ENCODE results near the gene UNC5CL.

The UNC5CL gene

GRCh38 chr6:40992746-40993145 is 46.3 kb downstream of the UNC5CL start:
- no peak overlapping the region for H3K14ac ChIP-seq (ENCODE audit: low read length)
- H3K18ac ChIP-seq (ENCODE audit: low read length): no peak overlapping the region
- H3K36me3 ChIP-seq (ENCODE audit: control insufficient read depth in 1 of 2, insufficient read depth in 2 of 2, low read length in 2 of 2): no peaks in the 10 kb centered on the region
- H3K27ac ChIP-seq (ENCODE audit: low read depth, low read length): no peak overlapping the region
- H3K9ac ChIP-seq (ENCODE audit: low read length): no peak overlapping the region
- no CpG with 5 or more reads among the region's 3 CpGs for WGBS (ENCODE audit: extremely low coverage, insufficient coverage, insufficient read length)
- H3K79me1 ChIP-seq (ENCODE audit: low read length): peaks cover 4% of the 10 kb centered on the region
- no peak overlapping the region for H3K4me2 ChIP-seq (ENCODE audit: low read length)
- peaks cover 15 to 16% of the 10 kb centered on the region in 2 experiments for H3K4me1 ChIP-seq (ENCODE audit: control insufficient read depth in 1 of 2, insufficient read depth in 2 of 2, low read length in 2 of 2)
- no peak overlapping the region for H2AFZ ChIP-seq (ENCODE audit: insufficient read depth, low read length, poor library complexity)
- no peaks in the 10 kb centered on the region for H3K79me2 ChIP-seq (ENCODE audit: control insufficient read depth, insufficient read depth, low read length, poor library complexity)
- H3K9me3 ChIP-seq (ENCODE audit: insufficient read depth, low read depth, low read length): no peaks in the 10 kb centered on the region
- H3K4ac ChIP-seq (ENCODE audit: low read depth, low read length): no peak overlapping the region
- no peaks in the 10 kb centered on the region for H3K27me3 ChIP-seq (ENCODE audit: insufficient read depth, low read length)
- H2BK5ac ChIP-seq (ENCODE audit: low read depth, low read length, poor library complexity): no peak overlapping the region
- H4K12ac ChIP-seq (ENCODE audit: low read depth, low read length): no peak overlapping the region
- H2AK5ac ChIP-seq (ENCODE audit: low read length): no peak overlapping the region
- H2BK12ac ChIP-seq (ENCODE audit: low read length): no peak overlapping the region
- no peak overlapping the region for H4K91ac ChIP-seq (ENCODE audit: low read depth, low read length)
- no peak for DNase-seq
- H2BK120ac ChIP-seq (ENCODE audit: insufficient read depth, low read length, poor library complexity): no peak overlapping the region
- no peak overlapping the region for H4K8ac ChIP-seq (ENCODE audit: low read depth, low read length)
- H3K4me3 ChIP-seq (ENCODE audit: low read depth, low read length): no peak overlapping the region
- H3K23ac ChIP-seq (ENCODE audit: low read length): no peak overlapping the region

- Histone ChIP-seq H2AFZ (ENCODE audit: insufficient read depth, low read length, poor library complexity) (no peak overlapping the region), H3K4me2 (ENCODE audit: low read length) (no peak overlapping the region), H2BK5ac (ENCODE audit: low read depth, low read length, poor library complexity) (no peak overlapping the region), H3K4ac (ENCODE audit: low read depth, low read length) (no peak overlapping the region), H3K9me3 (ENCODE audit: insufficient read depth, low read depth, low read length) (no peaks in the 10 kb centered on the region), H3K23ac (ENCODE audit: low read length) (no peak overlapping the region), H3K79me1 (ENCODE audit: low read length) (no peaks in the 10 kb centered on the region), H3K9ac (ENCODE audit: low read length) (no peak overlapping the region), H3K27me3 (ENCODE audit: insufficient read depth, low read length) (no peaks in the 10 kb centered on the region), H3K79me2 (ENCODE audit: control insufficient read depth, insufficient read depth, low read length, poor library complexity) (no peaks in the 10 kb centered on the region), H4K8ac (ENCODE audit: low read depth, low read length) (no peak overlapping the region), H2BK120ac (ENCODE audit: insufficient read depth, low read length, poor library complexity) (no peak overlapping the region), H3K4me3 (ENCODE audit: low read depth, low read length) (no peak overlapping the region), H3K4me1 (ENCODE audit: control insufficient read depth in 1 of 2, insufficient read depth in 2 of 2, low read length in 2 of 2) (peaks cover 0 to 6% of the 10 kb centered on the region in 2 experiments), H4K91ac (ENCODE audit: low read depth, low read length) (no peak overlapping the region), H3K18ac (ENCODE audit: low read length) (no peak overlapping the region), H2BK12ac (ENCODE audit: low read length) (no peak overlapping the region), H3K14ac (ENCODE audit: low read length) (no peak overlapping the region), H3K36me3 (ENCODE audit: control insufficient read depth in 1 of 2, insufficient read depth in 2 of 2, low read length in 2 of 2) (no peaks in the 10 kb centered on the region), H2AK5ac (ENCODE audit: low read length) (no peak overlapping the region), H3K27ac (ENCODE audit: low read depth, low read length) (no peak overlapping the region), H4K12ac (ENCODE audit: low read depth, low read length) (no peak overlapping the region)
- DNase-seq: no peak
- WGBS (ENCODE audit: extremely low coverage, insufficient coverage, insufficient read length): no CpG with 5 or more reads among the region's 4 CpGs
These were observed 48.7 kb downstream of the UNC5CL start for GRCh38 chr6:40990301-40990700.

GRCh38 chr6:40989204-40990169 is 49.5 kb downstream of the UNC5CL start:
- H3K4me3 ChIP-seq (ENCODE audit: low read depth, low read length): no peak overlapping the region
- H2BK120ac ChIP-seq (ENCODE audit: insufficient read depth, low read length, poor library complexity): no peak overlapping the region
- no peak overlapping the region for H3K4me2 ChIP-seq (ENCODE audit: low read length)
- no peaks in the 10 kb centered on the region for H3K9me3 ChIP-seq (ENCODE audit: insufficient read depth, low read depth, low read length)
- H4K8ac ChIP-seq (ENCODE audit: low read depth, low read length): no peak overlapping the region
- H3K36me3 ChIP-seq (ENCODE audit: control insufficient read depth in 1 of 2, insufficient read depth in 2 of 2, low read length in 2 of 2): no peaks in the 10 kb centered on the region
- H4K91ac ChIP-seq (ENCODE audit: low read depth, low read length): no peak overlapping the region
- WGBS (ENCODE audit: extremely low coverage, insufficient coverage, insufficient read length): no CpG with 5 or more reads among the region's 15 CpGs
- H2BK12ac ChIP-seq (ENCODE audit: low read length): no peak overlapping the region
- H2AK5ac ChIP-seq (ENCODE audit: low read length): no peak overlapping the region
- H3K4ac ChIP-seq (ENCODE audit: low read depth, low read length): no peak overlapping the region
- no peak overlapping the region for H2AFZ ChIP-seq (ENCODE audit: insufficient read depth, low read length, poor library complexity)
- no peak overlapping the region for H3K23ac ChIP-seq (ENCODE audit: low read length)
- H3K14ac ChIP-seq (ENCODE audit: low read length): no peak overlapping the region
- H3K79me1 ChIP-seq (ENCODE audit: low read length): no peaks in the 10 kb centered on the region
- no peak overlapping the region for H3K18ac ChIP-seq (ENCODE audit: low read length)
- H3K4me1 ChIP-seq (ENCODE audit: control insufficient read depth in 1 of 2, insufficient read depth in 2 of 2, low read length in 2 of 2): peaks cover 0 to 6% of the 10 kb centered on the region in 2 experiments
- DNase-seq: no peak
- no peak overlapping the region for H3K9ac ChIP-seq (ENCODE audit: low read length)
- no peak overlapping the region for H3K27ac ChIP-seq (ENCODE audit: low read depth, low read length)
- H2BK5ac ChIP-seq (ENCODE audit: low read depth, low read length, poor library complexity): no peak overlapping the region
- no peak overlapping the region for H4K12ac ChIP-seq (ENCODE audit: low read depth, low read length)
- H3K27me3 ChIP-seq (ENCODE audit: insufficient read depth, low read length): no peaks in the 10 kb centered on the region
- H3K79me2 ChIP-seq (ENCODE audit: control insufficient read depth, insufficient read depth, low read length, poor library complexity): no peaks in the 10 kb centered on the region

GRCh38 chr6:40988634-40989033 is 50.4 kb downstream of the UNC5CL start:
- Histone ChIP-seq H2AFZ (ENCODE audit: insufficient read depth, low read length, poor library complexity) (no peak overlapping the region), H3K4me2 (ENCODE audit: low read length) (no peak overlapping the region), H3K27me3 (ENCODE audit: insufficient read depth, low read length) (no peaks in the 10 kb centered on the region), H3K9ac (ENCODE audit: low read length) (no peak overlapping the region), H4K91ac (ENCODE audit: low read depth, low read length) (no peak overlapping the region), H3K4ac (ENCODE audit: low read depth, low read length) (no peak overlapping the region), H2BK5ac (ENCODE audit: low read depth, low read length, poor library complexity) (no peak overlapping the region), H3K14ac (ENCODE audit: low read length) (no peak overlapping the region), H3K23ac (ENCODE audit: low read length) (no peak overlapping the region), H3K27ac (ENCODE audit: low read depth, low read length) (no peak overlapping the region), H3K36me3 (ENCODE audit: control insufficient read depth in 1 of 2, insufficient read depth in 2 of 2, low read length in 2 of 2) (no peaks in the 10 kb centered on the region), H3K4me3 (ENCODE audit: low read depth, low read length) (no peak overlapping the region), H3K9me3 (ENCODE audit: insufficient read depth, low read depth, low read length) (no peaks in the 10 kb centered on the region), H3K79me2 (ENCODE audit: control insufficient read depth, insufficient read depth, low read length, poor library complexity) (no peaks in the 10 kb centered on the region), H2BK12ac (ENCODE audit: low read length) (no peak overlapping the region), H3K4me1 (ENCODE audit: control insufficient read depth in 1 of 2, insufficient read depth in 2 of 2, low read length in 2 of 2) (peaks cover 0 to 6% of the 10 kb centered on the region in 2 experiments), H2BK120ac (ENCODE audit: insufficient read depth, low read length, poor library complexity) (no peak overlapping the region), H4K8ac (ENCODE audit: low read depth, low read length) (no peak overlapping the region), H3K79me1 (ENCODE audit: low read length) (no peaks in the 10 kb centered on the region), H2AK5ac (ENCODE audit: low read length) (no peak overlapping the region), H3K18ac (ENCODE audit: low read length) (no peak overlapping the region), H4K12ac (ENCODE audit: low read depth, low read length) (no peak overlapping the region)
- DNase-seq: no peak

Data from trophoblast cell (in vitro differentiated cells and primary cell).